Glomerular visceral epithelial cell (primary cell): ENCODE measurements around the gene IGF1R.
A peak's percentile ranks its signal among the peaks of the same experiment; 100 is the strongest.

Source experiments
- DNase-seq: peaks from one replicate; pipeline ENCODE4 v3.0.0-alpha.2; 2016; ENCODE audit errors: extremely low spot score

Gene IGF1R

GRCh38 chr15:98671060-98672008 is 23.0 kb downstream of the IGF1R start:
- DNase-seq: no peak

- no peak for DNase-seq
Observed at GRCh38 chr15:98673133-98673532, 24.8 kb downstream of the IGF1R start.

GRCh38 chr15:98674336-98674735 is 26.0 kb downstream of the IGF1R start:
- no peak for DNase-seq

GRCh38 chr15:98676586-98677270 is 28.4 kb downstream of the IGF1R start:
- peak; percentile 36 for DNase-seq

GRCh38 chr15:98677345-98678059 is 29.2 kb downstream of the IGF1R start:
- DNase-seq: no peak

- no peak for DNase-seq
Observed at GRCh38 chr15:98678484-98678883, 30.1 kb downstream of the IGF1R start.

- no peak for DNase-seq
Observed at GRCh38 chr15:98681061-98681460, 32.7 kb downstream of the IGF1R start.

- no peak for DNase-seq
Observed at GRCh38 chr15:98682992-98683701, 34.8 kb downstream of the IGF1R start.

- DNase-seq: no peak
Observed at GRCh38 chr15:98683831-98684230, 35.5 kb downstream of the IGF1R start.

GRCh38 chr15:98684436-98684835 is 36.1 kb downstream of the IGF1R start:
- peak; percentile 61 for DNase-seq

- peak; percentile 46 for DNase-seq
Observed at GRCh38 chr15:98684995-98685525, 36.7 kb downstream of the IGF1R start.

GRCh38 chr15:98686983-98687382 is 38.6 kb downstream of the IGF1R start:
- no peak for DNase-seq

- peak; percentile 53 for DNase-seq
Observed at GRCh38 chr15:98689431-98689861, 41.1 kb downstream of the IGF1R start.

- no peak for DNase-seq
Observed at GRCh38 chr15:98690272-98690950, 42.1 kb downstream of the IGF1R start.

GRCh38 chr15:98692213-98692612 is 43.9 kb downstream of the IGF1R start:
- DNase-seq: no peak

- DNase-seq: no peak
Observed at GRCh38 chr15:98694161-98694560, 45.8 kb downstream of the IGF1R start.

- DNase-seq: no peak
Observed at GRCh38 chr15:98698792-98699191, 50.5 kb downstream of the IGF1R start.

- DNase-seq: no peak
Observed at GRCh38 chr15:98699591-98700424, 51.5 kb downstream of the IGF1R start.

GRCh38 chr15:98700519-98700918 is 52.2 kb downstream of the IGF1R start:
- no peak for DNase-seq
